ENCODE measurements around the gene SELENOK.

SELENOK gene

GRCh38 chr3:53842436-53843194 lies 49.0 kb downstream of the SELENOK start:
- TF ChIP-seq CTCF (conservative IDR thresholded peaks at IDR 0.05; ENCODE audit: low read depth, low read length) = peak; percentile 32
- peak; percentile 29 for DNase-seq (ENCODE audit: low read depth)
- H3K4me3 ChIP-seq (ENCODE audit: low read depth, low read length) = no peak overlapping the region

- no peak for DNase-seq (ENCODE audit: low read depth)
- H3K4me3 ChIP-seq (ENCODE audit: low read depth, low read length) = no peak overlapping the region
- TF ChIP-seq CTCF (conservative IDR thresholded peaks at IDR 0.05; ENCODE audit: low read depth, low read length) = no peak
Observed at GRCh38 chr3:53841296-53841695, 50.4 kb downstream of the SELENOK start.

- H3K4me3 ChIP-seq (ENCODE audit: low read depth, low read length) = no peak overlapping the region
- no peak for DNase-seq (ENCODE audit: low read depth)
- TF ChIP-seq CTCF (conservative IDR thresholded peaks at IDR 0.05; ENCODE audit: low read depth, low read length) = no peak
Observed at GRCh38 chr3:53837331-53837730, 54.3 kb downstream of the SELENOK start.

GRCh38 chr3:53836084-53836872 lies 55.4 kb downstream of the SELENOK start:
- H3K4me3 ChIP-seq (ENCODE audit: low read depth, low read length) = no peak overlapping the region
- TF ChIP-seq CTCF (conservative IDR thresholded peaks at IDR 0.05; ENCODE audit: low read depth, low read length) = no peak
- DNase-seq (ENCODE audit: low read depth) = no peak

- no peak for TF ChIP-seq CTCF (conservative IDR thresholded peaks at IDR 0.05; ENCODE audit: low read depth, low read length)
- DNase-seq (ENCODE audit: low read depth) = no peak
- no peak overlapping the region for H3K4me3 ChIP-seq (ENCODE audit: low read depth, low read length)
Observed at GRCh38 chr3:53835257-53835656, 56.4 kb downstream of the SELENOK start.

GRCh38 chr3:53834429-53835095 lies 57.1 kb downstream of the SELENOK start:
- no peak overlapping the region for H3K4me3 ChIP-seq (ENCODE audit: low read depth, low read length)
- no peak for TF ChIP-seq CTCF (conservative IDR thresholded peaks at IDR 0.05; ENCODE audit: low read depth, low read length)
- no peak for DNase-seq (ENCODE audit: low read depth)
